HEK293 (cell line): ENCODE results near the gene FZD10.

Experiments
- CTCF ChIA-PET: fragments of 350-600 bp; formaldehyde crosslinking; extraction: SDS; loops from one replicate; lab custom pipeline; 2021; ENCODE audit warnings: antibody characterized with exemption; lab: Yijun Ruan, JAX
- POLR2A ChIA-PET: fragments of 300-600 bp; formaldehyde crosslinking; extraction: SDS; loops from one replicate; lab custom pipeline; 2020; ENCODE audit warnings: antibody characterized with exemption, inconsistent platforms; lab: Yijun Ruan, JAX
- H3K27ac ChIP-seq: fragments of 200-500 bp; sonication (Bioruptor generic); 2 replicates; pipeline ENCODE4 v1.5.1; 2014; ENCODE audit warnings: low read depth, low read length, control low read depth, inconsistent platforms; ENCODE audit errors: extremely low read depth
- H3K36me3 ChIP-seq, 2 experiments: fragments of 200-500 bp in 1 of 2; sonication (Bioruptor generic) in 1 of 2; 1 replicate in 1 of 2; 2 replicates in 1 of 2; pipeline ENCODE4 v1.5.1; 2014 to 2017; ENCODE audit warnings: inconsistent platforms in 2 of 2, low read length in 2 of 2; ENCODE audit not compliant: control insufficient read depth in 2 of 2, insufficient read depth in 1 of 2
- H3K4me1 ChIP-seq: fragments of 200-500 bp; sonication (Bioruptor generic); 2 replicates; pipeline ENCODE4 v1.5.1; 2014; ENCODE audit warnings: mild to moderate bottlenecking, low read length, inconsistent platforms; ENCODE audit not compliant: control insufficient read depth, insufficient read depth
- H3K4me3 ChIP-seq: 2 replicates; pipeline ENCODE4 v1.5.1; 2011; ENCODE audit warnings: low read depth, mild to moderate bottlenecking, control low read depth, low read length, moderate library complexity
- H3K9me3 ChIP-seq: fragments of 200-500 bp; sonication (Bioruptor generic); 2 replicates; pipeline ENCODE4 v1.5.1; 2014; ENCODE audit warnings: low read depth, low read length, inconsistent platforms; ENCODE audit not compliant: control insufficient read depth, insufficient read depth
- BCL11A ChIP-seq: fragments of 450-650 bp; formaldehyde crosslinking; IDR thresholded peaks from 2 replicates; pipeline ENCODE4 v1.5.1; 2016; ENCODE audit warnings: low read depth, missing biosample characterization, missing genetic modification characterization
- GLI2 ChIP-seq: fragments of 450-650 bp; formaldehyde crosslinking; IDR thresholded peaks from 2 replicates; pipeline ENCODE4; 2017; ENCODE audit warnings: missing biosample characterization, missing genetic modification characterization, low read depth, borderline replicate concordance
- GLIS2 ChIP-seq: fragments of 450-650 bp; formaldehyde crosslinking; IDR thresholded peaks from 2 replicates; pipeline ENCODE4 v1.5.1; 2016; ENCODE audit warnings: missing biosample characterization, missing genetic modification characterization
- HIC1 ChIP-seq: fragments of 450-650 bp; formaldehyde crosslinking; IDR thresholded peaks from 2 replicates; pipeline ENCODE4 v1.5.1; 2016; ENCODE audit warnings: missing biosample characterization, missing genetic modification characterization
- PRDM10 ChIP-seq: fragments of 450-650 bp; formaldehyde crosslinking; IDR thresholded peaks from 2 replicates; pipeline ENCODE4 v1.5.1; 2016; ENCODE audit warnings: missing biosample characterization, missing genetic modification characterization
- SCRT1 ChIP-seq: fragments of 450-650 bp; formaldehyde crosslinking; IDR thresholded peaks from 2 replicates; pipeline ENCODE4 v1.5.1; 2016; ENCODE audit warnings: missing biosample characterization, missing genetic modification characterization, borderline replicate concordance
- ZBTB44 ChIP-seq: fragments of 450-650 bp; IDR thresholded peaks from 2 replicates; pipeline ENCODE4 v1.5.1; 2018; ENCODE audit warnings: missing biosample characterization, mild to moderate bottlenecking, missing genetic modification characterization
- ZFP3 ChIP-seq: fragments of 450-650 bp; formaldehyde crosslinking; IDR thresholded peaks from 2 replicates; pipeline ENCODE4 v1.5.1; 2016; ENCODE audit warnings: low read depth, missing biosample characterization, missing genetic modification characterization
- ZFP37 ChIP-seq: fragments of 450-650 bp; formaldehyde crosslinking; IDR thresholded peaks from 2 replicates; pipeline ENCODE4 v1.5.1; 2016; ENCODE audit warnings: missing biosample characterization, missing genetic modification characterization
- ZFP41 ChIP-seq: fragments of 450-650 bp; formaldehyde crosslinking; IDR thresholded peaks from 2 replicates; pipeline ENCODE4 v1.5.1; 2016; ENCODE audit warnings: missing biosample characterization, missing genetic modification characterization, borderline replicate concordance
- ZNF10 ChIP-seq: fragments of 450-650 bp; formaldehyde crosslinking; IDR thresholded peaks from 2 replicates; pipeline ENCODE4 v1.5.1; 2017; ENCODE audit warnings: missing biosample characterization, missing genetic modification characterization
- ZNF155 ChIP-seq: fragments of 450-650 bp; formaldehyde crosslinking; IDR thresholded peaks from 2 replicates; pipeline ENCODE4 v1.5.1; 2016; ENCODE audit warnings: missing biosample characterization, missing genetic modification characterization
- ZNF175 ChIP-seq: fragments of 450-650 bp; formaldehyde crosslinking; IDR thresholded peaks from 2 replicates; pipeline ENCODE4 v1.5.1; 2016; ENCODE audit warnings: missing biosample characterization, missing genetic modification characterization
- ZNF214 ChIP-seq: fragments of 450-650 bp; formaldehyde crosslinking; IDR thresholded peaks from 2 replicates; pipeline ENCODE4 v1.5.1; 2017; ENCODE audit warnings: missing biosample characterization, mild to moderate bottlenecking, missing genetic modification characterization, borderline replicate concordance
- ZNF221 ChIP-seq: fragments of 450-650 bp; formaldehyde crosslinking; IDR thresholded peaks from 2 replicates; pipeline ENCODE4 v1.5.1; 2017; ENCODE audit warnings: missing biosample characterization, missing genetic modification characterization, borderline replicate concordance
- ZNF239 ChIP-seq: fragments of 450-650 bp; formaldehyde crosslinking; IDR thresholded peaks from 2 replicates; pipeline ENCODE4 v1.5.1; 2016; ENCODE audit warnings: missing biosample characterization, missing genetic modification characterization
- ZNF366 ChIP-seq: fragments of 450-650 bp; formaldehyde crosslinking; conservative IDR thresholded peaks from 2 replicates; pipeline ENCODE4 v1.5.1; 2016; ENCODE audit warnings: missing biosample characterization, missing genetic modification characterization
- ZNF391 ChIP-seq: fragments of 450-650 bp; formaldehyde crosslinking; IDR thresholded peaks from 2 replicates; pipeline ENCODE4 v1.5.1; 2016; ENCODE audit warnings: low read depth, missing biosample characterization, missing genetic modification characterization, borderline replicate concordance
- ZNF473 ChIP-seq: fragments of 450-650 bp; formaldehyde crosslinking; IDR thresholded peaks from 2 replicates; pipeline ENCODE4 v1.5.1; 2017; ENCODE audit warnings: missing biosample characterization, missing genetic modification characterization
- ZNF501 ChIP-seq: fragments of 450-650 bp; formaldehyde crosslinking; IDR thresholded peaks from 2 replicates; pipeline ENCODE4 v1.5.1; 2016; ENCODE audit warnings: missing biosample characterization, missing genetic modification characterization
- ZNF510 ChIP-seq: fragments of 450-650 bp; formaldehyde crosslinking; IDR thresholded peaks from 2 replicates; pipeline ENCODE4 v1.5.1; 2018; ENCODE audit warnings: mild to moderate bottlenecking, missing genetic modification characterization, missing biosample characterization; ENCODE audit not compliant: insufficient replicate concordance
- ZNF626 ChIP-seq: fragments of 450-650 bp; sonication (Bioruptor Pico); formaldehyde crosslinking; IDR thresholded peaks from 2 replicates; pipeline ENCODE4 v1.5.1; 2018; ENCODE audit warnings: missing biosample characterization, missing genetic modification characterization, inconsistent platforms
- ZNF677 ChIP-seq: fragments of 450-650 bp; IDR thresholded peaks from 2 replicates; pipeline ENCODE4 v1.5.0; 2018; ENCODE audit warnings: missing biosample characterization, mild to moderate bottlenecking, missing genetic modification characterization, moderate library complexity
- TF ChIP-seq, protein P1 (sequence below): fragments of 450-650 bp; formaldehyde crosslinking; IDR thresholded peaks from 2 replicates; pipeline ENCODE4 v1.5.1; 2017; ENCODE audit warnings: missing biosample characterization, missing genetic modification characterization
- TF ChIP-seq, protein P2 (sequence below): fragments of 450-650 bp; formaldehyde crosslinking; IDR thresholded peaks from 2 replicates; pipeline ENCODE4 v1.5.1; 2016; ENCODE audit warnings: missing biosample characterization, missing genetic modification characterization

FZD10 gene

GRCh38 chr12:130117233-130117632, 45.0 kb upstream of the FZD10 start:
- Histone ChIP-seq H3K4me1 (no peaks in the 10 kb centered on the region), H3K36me3 (no peaks in the 10 kb centered on the region), H3K9me3 (no peaks in the 10 kb centered on the region), H3K4me3 (no peak overlapping the region), H3K27ac (no peak overlapping the region)
- CTCF ChIA-PET, result no interaction called here
- TF ChIP-seq ZNF175 (tag by site-specific recombination), result no peak
- TF ChIP-seq, protein P1, sequence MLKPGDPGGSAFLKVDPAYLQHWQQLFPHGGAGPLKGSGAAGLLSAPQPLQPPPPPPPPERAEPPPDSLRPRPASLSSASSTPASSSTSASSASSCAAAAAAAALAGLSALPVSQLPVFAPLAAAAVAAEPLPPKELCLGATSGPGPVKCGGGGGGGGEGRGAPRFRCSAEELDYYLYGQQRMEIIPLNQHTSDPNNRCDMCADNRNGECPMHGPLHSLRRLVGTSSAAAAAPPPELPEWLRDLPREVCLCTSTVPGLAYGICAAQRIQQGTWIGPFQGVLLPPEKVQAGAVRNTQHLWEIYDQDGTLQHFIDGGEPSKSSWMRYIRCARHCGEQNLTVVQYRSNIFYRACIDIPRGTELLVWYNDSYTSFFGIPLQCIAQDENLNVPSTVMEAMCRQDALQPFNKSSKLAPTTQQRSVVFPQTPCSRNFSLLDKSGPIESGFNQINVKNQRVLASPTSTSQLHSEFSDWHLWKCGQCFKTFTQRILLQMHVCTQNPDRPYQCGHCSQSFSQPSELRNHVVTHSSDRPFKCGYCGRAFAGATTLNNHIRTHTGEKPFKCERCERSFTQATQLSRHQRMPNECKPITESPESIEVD (tag by site-specific recombination), result no peak
- no peak for TF ChIP-seq GLI2 (tag by site-specific recombination)
- no peak for TF ChIP-seq ZFP41 (tag by site-specific recombination)
- TF ChIP-seq ZNF626 (tag by site-specific recombination), result no peak
- TF ChIP-seq ZNF221 (tag by site-specific recombination), result no peak
- TF ChIP-seq, protein P2, sequence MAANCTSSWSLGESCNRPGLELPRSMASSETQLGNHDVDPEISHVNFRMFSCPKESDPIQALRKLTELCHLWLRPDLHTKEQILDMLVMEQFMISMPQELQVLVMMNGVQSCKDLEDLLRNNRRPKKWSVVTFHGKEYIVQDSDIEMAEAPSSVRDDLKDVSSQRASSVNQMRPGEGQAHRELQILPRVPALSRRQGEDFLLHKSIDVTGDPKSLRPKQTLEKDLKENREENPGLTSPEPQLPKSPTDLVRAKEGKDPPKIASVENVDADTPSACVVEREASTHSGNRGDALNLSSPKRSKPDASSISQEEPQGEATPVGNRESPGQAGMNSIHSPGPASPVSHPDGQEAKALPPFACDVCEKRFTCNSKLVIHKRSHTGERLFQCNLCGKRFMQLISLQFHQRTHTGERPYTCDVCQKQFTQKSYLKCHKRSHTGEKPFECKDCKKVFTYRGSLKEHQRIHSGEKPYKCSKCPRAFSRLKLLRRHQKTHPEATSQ (tag by site-specific recombination), result no peak
- TF ChIP-seq ZNF473 (tag by site-specific recombination), result no peak
- TF ChIP-seq ZNF510 (tag by site-specific recombination), result no peak
- TF ChIP-seq ZNF10 (tag by site-specific recombination), result no peak
- no peak for TF ChIP-seq ZBTB44
- TF ChIP-seq ZFP37 (tag by site-specific recombination), result no peak
- TF ChIP-seq BCL11A (tag by site-specific recombination), result no peak
- POLR2A ChIA-PET, result no interaction called here

DNA sequence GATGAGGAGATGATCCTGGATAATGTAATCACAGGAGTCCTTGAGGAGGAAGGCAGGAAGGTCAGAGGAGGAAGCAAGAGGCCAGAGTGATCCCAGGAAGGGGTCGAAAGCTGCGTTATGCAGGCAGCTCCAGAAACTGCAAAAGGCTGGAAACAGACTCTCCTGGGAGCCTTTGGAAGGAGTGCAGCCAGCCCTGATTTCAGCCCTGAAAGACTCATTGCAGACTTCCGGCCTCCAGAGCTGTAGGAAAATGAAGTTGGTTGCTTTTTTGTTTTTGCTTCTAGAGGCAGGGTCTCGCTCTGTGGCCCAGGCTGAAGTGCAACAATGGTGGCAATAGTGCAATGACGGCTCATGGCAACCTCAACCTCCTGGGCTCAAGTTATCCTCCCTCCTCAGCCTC, 44.6 kb upstream of the FZD10 start:
- H3K36me3 ChIP-seq, result no peaks in the 10 kb centered on the region
- H3K4me3 ChIP-seq, result no peak overlapping the region
- no peaks in the 10 kb centered on the region for H3K9me3 ChIP-seq
- ChIA-PET POLR2A (no interaction called here), CTCF (no interaction called here)
- no peak overlapping the region for H3K27ac ChIP-seq
- H3K4me1 ChIP-seq, result no peaks in the 10 kb centered on the region
- TF ChIP-seq ZNF155 (tag by site-specific recombination), result no peak
- no peak for TF ChIP-seq ZNF221 (tag by site-specific recombination)
- no peak for TF ChIP-seq ZNF391 (tag by site-specific recombination)
- TF ChIP-seq ZNF239, result no peak
- TF ChIP-seq ZNF214, result no peak
- no peak for TF ChIP-seq GLI2 (tag by site-specific recombination)
- TF ChIP-seq ZNF677 (tag by site-specific recombination), result no peak
- no peak for TF ChIP-seq ZFP3 (tag by site-specific recombination)
- no peak for TF ChIP-seq GLIS2 (tag by site-specific recombination)
- TF ChIP-seq PRDM10, result no peak
- no peak for TF ChIP-seq HIC1 (tag by site-specific recombination)
- no peak for TF ChIP-seq SCRT1 (tag by site-specific recombination)
- TF ChIP-seq ZNF501 (tag by site-specific recombination), result no peak
- TF ChIP-seq ZNF366 (tag by site-specific recombination), result no peak
